Kidney epithelial cell (primary cell): Measurements from ENCODE around the gene CATSPER3. TPM values are rescaled to one million over a fixed set of nuclear protein-coding genes. Genes with fewer than 3 reads are reported as not detected.

Experiments used
- DNase-seq: peaks from one replicate; pipeline ENCODE4 v3.0.0-alpha.2; 2010; ENCODE audit warnings: low read depth
- H3K27me3 ChIP-seq: 2 replicates; pipeline ENCODE4 v1.6.0; 2011; ENCODE audit warnings: low read length; ENCODE audit not compliant: control insufficient read depth, insufficient read depth
- H3K36me3 ChIP-seq: 2 replicates; pipeline ENCODE4 v1.5.1; 2011; ENCODE audit warnings: low read length; ENCODE audit not compliant: control insufficient read depth, insufficient read depth
- H3K4me3 ChIP-seq: 2 replicates; pipeline ENCODE4 v1.5.1; 2011; ENCODE audit warnings: low read depth, mild to moderate bottlenecking, control low read depth, low read length
- total RNA-seq: library from RNA; depleted of rRNA; stranded (reverse); fragments of >200 nt; gene quantifications from 2 replicates; pipeline ENCODE4 v1.2.3, GENCODE V29; 2015
- TF ChIP-seq, protein P1 (sequence below): IDR thresholded peaks from 2 replicates; pipeline ENCODE4 v1.5.1; 2011; ENCODE audit warnings: mild to moderate bottlenecking, moderate library complexity, low read length, control low read depth, inconsistent platforms; ENCODE audit not compliant: insufficient read depth, poor library complexity, severe bottlenecking

The CATSPER3 gene
- total RNA-seq, 1 donor from 2014 or later: 0.13 TPM

DNA sequence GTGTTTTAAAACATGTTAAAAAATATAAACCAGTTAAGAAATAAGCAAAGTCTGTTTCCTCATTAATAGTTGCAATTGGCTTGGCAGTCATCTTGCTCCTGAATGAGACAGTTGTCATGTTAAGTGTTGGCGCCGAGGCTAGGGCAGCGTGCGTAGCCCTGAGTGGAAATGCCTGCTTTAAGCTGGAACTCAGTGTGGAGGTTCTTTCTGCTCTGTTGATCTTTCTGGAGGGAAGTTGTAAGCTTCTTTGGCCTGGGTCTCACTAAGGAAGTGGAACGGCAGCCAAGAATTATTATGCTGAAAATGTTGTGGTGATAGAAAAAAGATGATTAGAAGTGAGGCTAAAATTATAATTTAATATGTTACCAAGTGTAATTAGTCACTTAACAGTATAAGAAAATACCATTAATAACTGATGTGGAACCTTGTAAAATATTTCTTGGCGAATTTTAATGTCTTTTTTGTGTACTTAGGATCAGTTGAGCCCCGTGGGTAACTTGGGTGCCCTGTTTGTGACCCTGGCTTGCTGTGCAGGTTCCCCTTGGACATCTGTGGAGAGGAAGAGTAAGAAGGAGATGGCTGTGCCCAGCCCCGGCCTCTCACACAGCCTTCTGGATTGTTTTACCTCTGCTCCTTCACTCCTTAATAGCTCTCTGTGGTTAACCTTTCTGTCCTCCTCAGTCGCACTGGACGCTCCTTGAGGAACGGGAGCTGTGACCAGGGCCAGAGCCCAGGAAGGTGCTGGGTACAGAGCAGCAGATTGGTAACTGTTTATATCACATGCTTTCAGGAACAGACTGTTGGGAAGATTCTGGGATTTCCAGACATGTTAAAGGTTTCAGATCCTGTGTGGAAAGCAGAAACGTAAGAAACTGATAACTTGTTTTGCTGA lies 31.8 kb upstream of the CATSPER3 start:
- H3K27me3 ChIP-seq: no peaks in the 10 kb centered on the region
- no peak for DNase-seq
- TF ChIP-seq, protein P1, sequence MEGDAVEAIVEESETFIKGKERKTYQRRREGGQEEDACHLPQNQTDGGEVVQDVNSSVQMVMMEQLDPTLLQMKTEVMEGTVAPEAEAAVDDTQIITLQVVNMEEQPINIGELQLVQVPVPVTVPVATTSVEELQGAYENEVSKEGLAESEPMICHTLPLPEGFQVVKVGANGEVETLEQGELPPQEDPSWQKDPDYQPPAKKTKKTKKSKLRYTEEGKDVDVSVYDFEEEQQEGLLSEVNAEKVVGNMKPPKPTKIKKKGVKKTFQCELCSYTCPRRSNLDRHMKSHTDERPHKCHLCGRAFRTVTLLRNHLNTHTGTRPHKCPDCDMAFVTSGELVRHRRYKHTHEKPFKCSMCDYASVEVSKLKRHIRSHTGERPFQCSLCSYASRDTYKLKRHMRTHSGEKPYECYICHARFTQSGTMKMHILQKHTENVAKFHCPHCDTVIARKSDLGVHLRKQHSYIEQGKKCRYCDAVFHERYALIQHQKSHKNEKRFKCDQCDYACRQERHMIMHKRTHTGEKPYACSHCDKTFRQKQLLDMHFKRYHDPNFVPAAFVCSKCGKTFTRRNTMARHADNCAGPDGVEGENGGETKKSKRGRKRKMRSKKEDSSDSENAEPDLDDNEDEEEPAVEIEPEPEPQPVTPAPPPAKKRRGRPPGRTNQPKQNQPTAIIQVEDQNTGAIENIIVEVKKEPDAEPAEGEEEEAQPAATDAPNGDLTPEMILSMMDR: no peak
- H3K36me3 ChIP-seq: no peaks in the 10 kb centered on the region
- H3K4me3 ChIP-seq: no peak overlapping the region

GRCh38 chr5:134937526-134937925 lies 30.2 kb upstream of the CATSPER3 start:
- no peaks in the 10 kb centered on the region for H3K36me3 ChIP-seq
- no peaks in the 10 kb centered on the region for H3K27me3 ChIP-seq
- no peak for DNase-seq
- H3K4me3 ChIP-seq: no peak overlapping the region
- TF ChIP-seq, protein P1: no peak

DNA sequence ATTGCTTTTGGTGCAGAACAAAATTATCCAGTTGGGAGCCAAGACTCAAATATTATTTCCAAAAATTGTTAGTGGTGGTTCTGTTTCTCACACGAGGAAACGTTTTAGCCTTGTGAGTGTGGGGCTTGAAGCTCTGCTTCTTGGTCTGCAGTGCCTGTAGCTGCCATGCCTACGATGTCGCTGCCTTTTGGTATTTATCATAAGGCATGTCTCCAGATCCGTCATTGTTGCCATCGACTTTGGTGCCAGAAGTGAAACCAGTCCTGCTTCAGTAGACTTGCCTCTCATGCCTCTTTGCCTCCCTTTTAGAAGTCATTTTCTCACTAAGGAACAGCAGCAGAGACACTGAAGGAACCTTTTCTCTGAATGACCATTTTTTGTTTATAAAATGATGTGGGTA lies 29.7 kb upstream of the CATSPER3 start:
- TF ChIP-seq, protein P1: no peak
- Histone ChIP-seq H3K4me3 (no peak overlapping the region), H3K36me3 (no peaks in the 10 kb centered on the region), H3K27me3 (no peaks in the 10 kb centered on the region)
- no peak for DNase-seq

- no peak overlapping the region for H3K4me3 ChIP-seq
- H3K36me3 ChIP-seq: no peaks in the 10 kb centered on the region
- no peak for DNase-seq
- H3K27me3 ChIP-seq: no peaks in the 10 kb centered on the region
- TF ChIP-seq, protein P1: no peak
Observed at GRCh38 chr5:134939500-134939899, 28.2 kb upstream of the CATSPER3 start.

DNA sequence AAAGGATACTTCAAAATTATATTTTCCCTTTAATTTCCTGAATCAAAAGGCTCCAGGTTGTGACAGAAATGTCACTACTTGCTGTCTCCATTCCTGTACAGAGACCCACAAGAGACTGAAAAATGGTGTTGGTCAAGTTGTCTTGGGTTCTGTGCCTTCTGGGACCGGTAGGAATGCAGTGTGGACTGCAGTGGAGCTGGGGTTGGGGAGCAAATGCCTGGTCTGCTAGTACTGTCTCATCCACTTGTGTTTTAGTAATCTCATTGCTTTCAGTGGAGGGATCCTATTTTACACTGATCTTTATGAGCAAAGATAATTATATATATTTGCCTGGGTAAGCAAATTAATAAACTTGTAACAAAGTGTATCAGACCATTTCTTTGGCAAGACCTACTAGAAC lies 24.2 kb upstream of the CATSPER3 start:
- DNase-seq: no peak
- H3K36me3 ChIP-seq: no peaks in the 10 kb centered on the region
- no peaks in the 10 kb centered on the region for H3K27me3 ChIP-seq
- TF ChIP-seq, protein P1: no peak
- H3K4me3 ChIP-seq: no peak overlapping the region

- H3K27me3 ChIP-seq: no peaks in the 10 kb centered on the region
- DNase-seq: no peak
- TF ChIP-seq, protein P1: no peak
- no peaks in the 10 kb centered on the region for H3K36me3 ChIP-seq
- no peak overlapping the region for H3K4me3 ChIP-seq
Observed at GRCh38 chr5:134944630-134945029, 23.1 kb upstream of the CATSPER3 start.
